ENCODE measurements around the gene FLNC.

DNA sequence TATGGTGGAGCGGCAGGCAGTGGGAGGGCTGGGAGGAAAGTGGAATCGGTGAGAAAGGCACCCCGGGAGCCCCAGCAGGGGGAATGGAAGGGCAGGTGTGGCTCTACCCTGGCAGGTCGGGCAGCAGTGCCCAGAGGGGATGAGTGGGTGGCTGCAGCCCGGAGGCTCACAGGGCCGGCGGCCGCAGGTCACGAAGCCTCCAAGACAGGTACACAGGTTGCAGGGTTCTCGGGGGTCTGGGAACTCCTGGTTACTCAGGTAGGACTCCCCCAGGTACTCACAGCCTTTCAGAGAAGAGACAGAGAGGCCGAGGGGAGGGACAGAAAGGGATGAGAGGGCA lies 58.5 kb downstream of the FLNC start:
- TF ChIP-seq, protein P1, sequence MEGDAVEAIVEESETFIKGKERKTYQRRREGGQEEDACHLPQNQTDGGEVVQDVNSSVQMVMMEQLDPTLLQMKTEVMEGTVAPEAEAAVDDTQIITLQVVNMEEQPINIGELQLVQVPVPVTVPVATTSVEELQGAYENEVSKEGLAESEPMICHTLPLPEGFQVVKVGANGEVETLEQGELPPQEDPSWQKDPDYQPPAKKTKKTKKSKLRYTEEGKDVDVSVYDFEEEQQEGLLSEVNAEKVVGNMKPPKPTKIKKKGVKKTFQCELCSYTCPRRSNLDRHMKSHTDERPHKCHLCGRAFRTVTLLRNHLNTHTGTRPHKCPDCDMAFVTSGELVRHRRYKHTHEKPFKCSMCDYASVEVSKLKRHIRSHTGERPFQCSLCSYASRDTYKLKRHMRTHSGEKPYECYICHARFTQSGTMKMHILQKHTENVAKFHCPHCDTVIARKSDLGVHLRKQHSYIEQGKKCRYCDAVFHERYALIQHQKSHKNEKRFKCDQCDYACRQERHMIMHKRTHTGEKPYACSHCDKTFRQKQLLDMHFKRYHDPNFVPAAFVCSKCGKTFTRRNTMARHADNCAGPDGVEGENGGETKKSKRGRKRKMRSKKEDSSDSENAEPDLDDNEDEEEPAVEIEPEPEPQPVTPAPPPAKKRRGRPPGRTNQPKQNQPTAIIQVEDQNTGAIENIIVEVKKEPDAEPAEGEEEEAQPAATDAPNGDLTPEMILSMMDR (IDR thresholded peaks at IDR 0.05), result no peak
- no peak for TF ChIP-seq POLR2A (IDR thresholded peaks at IDR 0.05)
- no peak for TF ChIP-seq POLR2AphosphoS5 (IDR thresholded peaks at IDR 0.05)

Data from suprapubic skin (tissue), 4 donors.